ENCODE measurements around the gene TFDP2. TPM values are rescaled to one million over a fixed set of nuclear protein-coding genes. Genes with fewer than 3 reads are reported as not detected.

TFDP2 gene
- total and polyA plus RNA-seq, 9 of the 15 experiments (the other 6 are each of a cell fraction or from before 2014, with no cell fraction given) = 95.6 to 179 (median 126) TPM

GRCh38 chr3:142031575-142031974, 117.8 kb downstream of the TFDP2 start (continued):
- no peak for TF ChIP-seq ARID3B (CRISPR knock-in tag; IDR thresholded peaks at IDR 0.05; ENCODE audit: borderline replicate concordance)
- TF ChIP-seq TRIM24 (IDR thresholded peaks at IDR 0.05) = no peak

GRCh38 chr3:142029791-142030190, 119.6 kb downstream of the TFDP2 start:
- Histone ChIP-seq H3K9me3 (replicated peaks; ENCODE audit: control insufficient read depth, insufficient read depth, low read depth, low read length) (no peaks in the 10 kb centered on the region), H3K4me3 (no peak overlapping the region), H3K9me1 (ENCODE audit: control insufficient read depth, insufficient read depth, low read length) (no peaks in the 10 kb centered on the region), H3K36me3 (ENCODE audit: control insufficient read depth, insufficient read depth, low read length) (no peaks in the 10 kb centered on the region; the same call in 2 of the 3 replicates), H3K27ac (ENCODE audit: extremely low read depth, low read depth, low read length) (peak overlapping the region; percentile 82), H3K27me3 (ENCODE audit: control insufficient read depth in 2 of 2, insufficient read depth in 2 of 2, low read length in 2 of 2) (no peaks in the 10 kb centered on the region), H3K79me2 (ENCODE audit: control insufficient read depth, insufficient read depth, low read length) (peaks cover 34% of the 10 kb centered on the region), H4K20me1 (replicated peaks; ENCODE audit: control insufficient read depth, insufficient read depth, low read length) (no peaks in the 10 kb centered on the region), H3K9ac (ENCODE audit: insufficient read depth in 1 of 2, low read depth in 2 of 2, low read length in 2 of 2) (peak overlapping the region in 1 of 2 experiments; percentile 84; a peak in 1 of 4 replicates), H3K4me1 (replicated peaks in 1 of 2; ENCODE audit: control insufficient read depth in 2 of 2, insufficient read depth in 2 of 2, low read length in 2 of 2) (peaks cover 5 to 10% of the 10 kb centered on the region in 2 experiments; a peak in 3 of 5 replicates), H3K4me2 (ENCODE audit: insufficient read depth, low read length) (peak overlapping the region; percentile 15; the same call in 1 of the 2 replicates), H2AFZ (ENCODE audit: low read depth, low read length) (peak overlapping the region; percentile 88)
- DNase-seq (ENCODE audit: extremely low read depth in 1 of 4, low spot score in 3 of 4) (no peak), ATAC-seq (no peak), FAIRE-seq (peak; percentile 74)
- intact Hi-C loops (cut with micrococcal nuclease) (loop anchor here (5.0 kb wide), 1 partner anchor 973 kb away; the partner anchor contains the start of gene U2SURP), in situ Hi-C loops (cut with MboI) (no loop called here)
- ChIA-PET POLR2A (interaction anchor here (0.6 to 2.2 kb wide), 2 partner anchors 13 to 290 kb away, joined by 3 to 13 read pairs; no protein-coding TSS in a partner anchor), CTCF (ENCODE audit: low intra/inter-chr PET ratio) (no interaction called here)
- BruUV-seq (replicated peaks) = no TSS peak
- TF ChIP-seq C11orf30 (IDR thresholded peaks at IDR 0.05; ENCODE audit: low read depth) = peak; percentile 16; the same call in 1 of the 2 replicates
- peak; percentile 77; the same call in 1 of the 2 replicates for TF ChIP-seq HMBOX1 (IDR thresholded peaks at IDR 0.05)
- TF ChIP-seq MCM5 (IDR thresholded peaks at IDR 0.05; ENCODE audit: low read depth) = no peak
- TF ChIP-seq ZNF592 (IDR thresholded peaks at IDR 0.05) = 0 out of 2 replicates have a peak, but pooled peaks have one; percentile 13
- TF ChIP-seq NFE2 (IDR thresholded peaks at IDR 0.05; ENCODE audit: low read depth) = peak; percentile 43; the same call in 1 of the 2 replicates
- 34% methylated on average over 5 of the region's 5 CpGs for WGBS (ENCODE audit: insufficient coverage, low coverage, missing lambda C conversion rate)

Measured in K562 (cell line).